GM10266 (cell line): Measurements from ENCODE around the gene CCDC88A.

Experiments used
- DNase-seq: peaks from one replicate; pipeline ENCODE4 v3.0.0; 2012; ENCODE audit errors: extremely low spot score
- CTCF ChIP-seq: IDR thresholded peaks from 2 replicates; pipeline ENCODE4 v1.5.1; 2012; ENCODE audit warnings: mild to moderate bottlenecking, low read depth; ENCODE audit not compliant: control insufficient read depth, insufficient read depth; ENCODE audit errors: missing control alignments

Gene CCDC88A

GRCh38 chr2:55431982-55432627 is 12.4 kb upstream of the CCDC88A start:
- TF ChIP-seq CTCF: peak; percentile 56
- peak; percentile 56 for DNase-seq

- no peak for TF ChIP-seq CTCF
- no peak for DNase-seq
Measured at GRCh38 chr2:55430211-55430975, 10.7 kb upstream of the CCDC88A start.

GRCh38 chr2:55428258-55428657 is 8.6 kb upstream of the CCDC88A start:
- no peak for TF ChIP-seq CTCF

GRCh38 chr2:55425431-55425831 is 5.8 kb upstream of the CCDC88A start:
- no peak for TF ChIP-seq CTCF
- no peak for DNase-seq

More at GRCh38 chr2:55428258-55428657, 8.6 kb upstream of the CCDC88A start:
- no peak for DNase-seq

- no peak for DNase-seq
- no peak for TF ChIP-seq CTCF
Measured at GRCh38 chr2:55422876-55423665, 3.4 kb upstream of the CCDC88A start.

GRCh38 chr2:55421326-55421725 is 1.7 kb upstream of the CCDC88A start:
- TF ChIP-seq CTCF: no peak

GRCh38 chr2:55420871-55421270 is 1.2 kb upstream of the CCDC88A start:
- TF ChIP-seq CTCF: no peak
- DNase-seq: peak; percentile 25

More at GRCh38 chr2:55421326-55421725, 1.7 kb upstream of the CCDC88A start:
- no peak for DNase-seq
